Vagina (tissue), 2 donors: ENCODE data around the gene MINDY4. TPM values are rescaled to one million over a fixed set of nuclear protein-coding genes. Genes with fewer than 3 reads are reported as not detected.

Source experiments
- DNase-seq, 2 donors: peaks; one replicate each; pipeline ENCODE4 v3.0.0-alpha.2; 2017; ENCODE audit errors: extremely low spot score in 2 of 2
- H3K27ac ChIP-seq: fragments of 200-600 bp; sonication (generic); one replicate; pipeline ENCODE4 v1.5.1; 2019
- H3K27me3 ChIP-seq: fragments of 200-600 bp; sonication (generic); one replicate; pipeline ENCODE4 v1.5.1; 2019
- H3K36me3 ChIP-seq, 2 donors: fragments of 200-600 bp; sonication (generic); one replicate each; pipeline ENCODE4 v1.5.1; 2017 to 2019
- H3K4me1 ChIP-seq: fragments of 200-600 bp; sonication (generic); one replicate; pipeline ENCODE4 v1.5.1; 2019
- H3K4me3 ChIP-seq, 2 donors: fragments of 200-600 bp; sonication (generic); 1 replicate in 1 of 2; 2 replicates in 1 of 2; pipeline ENCODE4 v1.5.1; 2016 to 2019
- H3K9me3 ChIP-seq: fragments of 200-600 bp; sonication (generic); one replicate; pipeline ENCODE4 v1.5.1; 2019
- CTCF ChIP-seq, 3 experiments: fragments of 450-650 bp in 2 of 3; fragments of 200-600 bp in 1 of 3; sonication (generic) in 1 of 3; IDR thresholded peaks; one replicate each; pipeline ENCODE4 v1.5.1; 2017 to 2019; ENCODE audit warnings: antibody characterized with exemption in 3 of 3, mild to moderate bottlenecking in 2 of 3, moderate library complexity in 2 of 3
- POLR2A ChIP-seq, 2 donors: fragments of 450-650 bp; IDR thresholded peaks; one replicate each; pipeline ENCODE4 v1.6.1; 2017; ENCODE audit warnings: antibody characterized with exemption in 2 of 2, mild to moderate bottlenecking in 2 of 2, moderate library complexity in 2 of 2
- POLR2AphosphoS5 ChIP-seq, 2 donors: sonication (generic); formaldehyde crosslinking; IDR thresholded peaks; one replicate each; pipeline ENCODE4 v1.9.0; 2017; ENCODE audit warnings: antibody characterized with exemption in 2 of 2, mild to moderate bottlenecking in 2 of 2, low read depth in 1 of 2; ENCODE audit not compliant: insufficient read depth in 1 of 2
- intact Hi-C: fragments of 100-400 bp; cut with DNase I; formaldehyde crosslinking; loops from one replicate; pipeline ENCODE4 v1.15.1; 2023
- total RNA-seq: library from RNA; depleted of rRNA; stranded (reverse); fragments of >200 nt; gene quantifications from one replicate; pipeline ENCODE4 v1.2.3, GENCODE V29; 2016

Gene MINDY4
- total RNA-seq, 1 donor from 2014 or later, result 10.3 TPM

- peak within 1 kb of the TSS; percentile 27 to 28 for H3K4me3 ChIP-seq
- DNase-seq, result no peak
- peaks cover 47% of the 10 kb centered on the region for H3K4me1 ChIP-seq
- TF ChIP-seq POLR2A (IDR thresholded peaks at IDR 0.05) (no peak), POLR2AphosphoS5 (IDR thresholded peaks at IDR 0.05; ENCODE audit: insufficient read depth in 1 of 2, low read depth in 1 of 2) (no peak), CTCF (IDR thresholded peaks at IDR 0.05) (no peak)
- intact Hi-C loops, result no loop called here
- no peaks in the 10 kb centered on the region for H3K36me3 ChIP-seq
- H3K27ac ChIP-seq, result peak within 1 kb of the TSS; percentile 75
- H3K9me3 ChIP-seq, result no peaks in the 10 kb centered on the region
- H3K27me3 ChIP-seq, result no peaks in the 10 kb centered on the region
These were observed 19.4 kb upstream of the MINDY4 start, which contains the start of gene INMT for GRCh38 chr7:30751696-30752273. TSS of gene INMT (plus strand) at chr7:30752135. CDS start at chr7:30752151, 16 bp downstream.

GRCh38 chr7:30752484-30752883 is 18.7 kb upstream of the MINDY4 start:
- Histone ChIP-seq H3K27ac (peak overlapping the region; percentile 75), H3K4me1 (peaks cover 54% of the 10 kb centered on the region), H3K36me3 (no peaks in the 10 kb centered on the region), H3K27me3 (no peaks in the 10 kb centered on the region), H3K4me3 (peak overlapping the region; percentile 27 to 28), H3K9me3 (no peaks in the 10 kb centered on the region)
- intact Hi-C loops, result no loop called here
- no peak for DNase-seq
- TF ChIP-seq POLR2A (IDR thresholded peaks at IDR 0.05), result no peak
- TF ChIP-seq POLR2AphosphoS5 (IDR thresholded peaks at IDR 0.05; ENCODE audit: insufficient read depth in 1 of 2, low read depth in 1 of 2), result no peak
- TF ChIP-seq CTCF (IDR thresholded peaks at IDR 0.05), result no peak

- no peak for DNase-seq
- peak overlapping the region; percentile 27 to 28 for H3K4me3 ChIP-seq
- intact Hi-C loops, result no loop called here
- H3K4me1 ChIP-seq, result peaks cover 59% of the 10 kb centered on the region
- no peaks in the 10 kb centered on the region for H3K27me3 ChIP-seq
- H3K27ac ChIP-seq, result peak overlapping the region; percentile 75
- peak in 1 of 2 donors; percentile 61 for TF ChIP-seq POLR2AphosphoS5 (IDR thresholded peaks at IDR 0.05; ENCODE audit: insufficient read depth in 1 of 2, low read depth in 1 of 2)
- no peak for TF ChIP-seq POLR2A (IDR thresholded peaks at IDR 0.05)
- H3K9me3 ChIP-seq, result no peaks in the 10 kb centered on the region
- no peaks in the 10 kb centered on the region for H3K36me3 ChIP-seq
These were observed 18.2 kb upstream of the MINDY4 start for GRCh38 chr7:30752979-30753378.

GRCh38 chr7:30754315-30754877 is 16.8 kb upstream of the MINDY4 start:
- DNase-seq, result no peak
- Histone ChIP-seq H3K27ac (no peak overlapping the region), H3K9me3 (no peaks in the 10 kb centered on the region), H3K4me3 (no peak overlapping the region), H3K27me3 (no peaks in the 10 kb centered on the region), H3K4me1 (peaks cover 59% of the 10 kb centered on the region), H3K36me3 (no peaks in the 10 kb centered on the region)
- intact Hi-C loops, result no loop called here
- TF ChIP-seq CTCF (IDR thresholded peaks at IDR 0.05) (no peak), POLR2AphosphoS5 (IDR thresholded peaks at IDR 0.05; ENCODE audit: insufficient read depth in 1 of 2, low read depth in 1 of 2) (no peak), POLR2A (IDR thresholded peaks at IDR 0.05) (no peak)

GRCh38 chr7:30755384-30756154 is 15.6 kb upstream of the MINDY4 start:
- Histone ChIP-seq H3K36me3 (no peaks in the 10 kb centered on the region), H3K27me3 (no peaks in the 10 kb centered on the region), H3K4me1 (peaks cover 53% of the 10 kb centered on the region), H3K27ac (peak overlapping the region; percentile 51), H3K9me3 (no peaks in the 10 kb centered on the region), H3K4me3 (no peak overlapping the region)
- DNase-seq, result no peak
- intact Hi-C loops, result no loop called here
- TF ChIP-seq POLR2AphosphoS5 (IDR thresholded peaks at IDR 0.05; ENCODE audit: insufficient read depth in 1 of 2, low read depth in 1 of 2), result no peak
- TF ChIP-seq POLR2A (IDR thresholded peaks at IDR 0.05), result no peak
- no peak for TF ChIP-seq CTCF (IDR thresholded peaks at IDR 0.05)
